NT2/D1 (cell line): Measurements from ENCODE around the gene ARL15.

Experiments used
- SUZ12 ChIP-seq: IDR thresholded peaks from 2 replicates; pipeline ENCODE4 v1.6.1; 2011; ENCODE audit not compliant: insufficient read length, insufficient read depth; ENCODE audit errors: extremely low read depth
- YY1 ChIP-seq: IDR thresholded peaks from 2 replicates; pipeline ENCODE4 v1.6.1; 2011; ENCODE audit not compliant: insufficient read length, insufficient read depth
- ZNF274 ChIP-seq: IDR thresholded peaks from 2 replicates; pipeline ENCODE4 v1.6.1; 2011; ENCODE audit warnings: mild to moderate bottlenecking, low read depth, low read length

DNA sequence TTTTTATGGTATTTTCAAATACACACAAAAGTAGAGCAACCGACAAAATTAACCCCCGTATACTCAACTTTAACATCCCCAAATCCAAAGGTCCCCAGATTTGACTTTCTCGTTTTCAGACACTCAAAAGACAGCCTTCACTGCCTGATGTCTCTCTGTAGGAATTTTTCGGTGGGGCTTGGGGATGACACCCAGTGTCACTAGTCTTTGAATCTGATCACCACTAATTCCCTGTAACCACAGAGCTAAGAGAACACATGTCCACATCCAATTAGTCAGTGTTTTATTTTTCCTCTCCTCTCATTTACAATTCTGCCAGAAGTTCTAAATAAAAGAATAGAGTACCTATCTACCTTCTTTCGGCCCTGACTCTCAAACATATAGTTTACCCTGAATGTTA is 324.6 kb downstream of the ARL15 start:
- TF ChIP-seq ZNF274 (no peak), SUZ12 (no peak), YY1 (no peak)
